SK-N-SH (cell line): Measurements from ENCODE around the gene KCTD14.

Experiments used
- CHD2 ChIP-seq: fragments of 150-350 bp; IDR thresholded peaks from 2 replicates; pipeline ENCODE4 v1.6.1; 2018; ENCODE audit warnings: low read length; ENCODE audit not compliant: partially characterized antibody
- CTCF ChIP-seq: fragments of 200-600 bp; sonication (generic); IDR thresholded peaks from 2 replicates; pipeline ENCODE4 v1.6.1; 2017; ENCODE audit warnings: antibody characterized with exemption, mild to moderate bottlenecking, moderate library complexity
- EP300 ChIP-seq, 2 experiments: IDR thresholded peaks; 2 replicates each; pipeline versions ENCODE4 v1.4.0 to v1.6.1; 2012; ENCODE audit warnings: borderline replicate concordance in 1 of 2, low read depth in 1 of 2, low read length in 1 of 2
- FOXM1 ChIP-seq: IDR thresholded peaks from 2 replicates; pipeline ENCODE4 v1.4.0; 2012; ENCODE audit warnings: low read depth, mild to moderate bottlenecking
- GATA2 ChIP-seq: sonication (generic); formaldehyde crosslinking; IDR thresholded peaks from 2 replicates; pipeline ENCODE4 v1.5.0; 2020; ENCODE audit warnings: mild to moderate bottlenecking, missing genetic modification reagents
- IRF3 ChIP-seq: fragments of 150-350 bp; IDR thresholded peaks from 2 replicates; pipeline ENCODE4 v1.6.1; 2016; ENCODE audit warnings: mild to moderate bottlenecking, low read depth, low read length
- JUND ChIP-seq: IDR thresholded peaks from 2 replicates; pipeline ENCODE4 v1.4.0; 2012
- NFIC ChIP-seq: IDR thresholded peaks from 2 replicates; pipeline ENCODE4 v1.4.0; 2012; ENCODE audit warnings: borderline replicate concordance
- NRF1 ChIP-seq: IDR thresholded peaks from 2 replicates; pipeline ENCODE4 v1.6.1; 2012; ENCODE audit warnings: low read depth, mild to moderate bottlenecking, low read length
- PBX3 ChIP-seq: IDR thresholded peaks from 2 replicates; pipeline ENCODE4; 2012
- POLR2AphosphoS5 ChIP-seq: IDR thresholded peaks from 2 replicates; pipeline ENCODE4 v1.6.1; 2012; ENCODE audit warnings: low read depth, low read length
- RFX5 ChIP-seq: IDR thresholded peaks from 2 replicates; pipeline ENCODE4 v1.6.1; 2012; ENCODE audit warnings: mild to moderate bottlenecking, improper control_type of control experiment, low read length
- TAF1 ChIP-seq: IDR thresholded peaks from 2 replicates; pipeline ENCODE4 v1.6.1; 2012; ENCODE audit warnings: low read depth, mild to moderate bottlenecking, low read length, moderate library complexity, borderline replicate concordance
- USF2 ChIP-seq: fragments of 150-350 bp; IDR thresholded peaks from 2 replicates; pipeline ENCODE4 v1.6.1; 2017; ENCODE audit warnings: antibody characterized with exemption, low read length, low read depth, borderline replicate concordance

- TF ChIP-seq FOXM1 (no peak), IRF3 (no peak), CTCF (no peak), JUND (no peak), TAF1 (no peak), CHD2 (no peak), EP300 (IDR thresholded peaks at IDR 0.05; ENCODE audit: borderline replicate concordance in 1 of 2, low read depth in 1 of 2, low read length in 1 of 2) (no peak), GATA2 (CRISPR knock-in tag) (no peak), RFX5 (no peak), USF2 (no peak), PBX3 (no peak), NRF1 (no peak), NFIC (no peak), POLR2AphosphoS5 (no peak)
Observed at GRCh38 chr11:78072455-78072854, 49.4 kb upstream of the KCTD14 start.
